ENCODE data around the gene SFTPD. TPM values are rescaled to one million over a fixed set of nuclear protein-coding genes. Genes with fewer than 3 reads are reported as not detected.
"Not testable (repeated sequence)": the region's sequence is repeated elsewhere in the genome, so short reads cannot be mapped to it uniquely, and the experiment has no call there.

SFTPD gene
- total RNA-seq, 1 experiment from 2014 or later: 0.39 TPM

- Mint-ChIP-seq H3K27me3 (ENCODE audit: insufficient read depth, unreplicated experiment) (peaks cover 22% of the 10 kb centered on the region), H3K27ac (ENCODE audit: unreplicated experiment) (no peak overlapping the region), H3K4me3 (ENCODE audit: unreplicated experiment) (no peak overlapping the region), H3K36me3 (ENCODE audit: insufficient read depth, unreplicated experiment) (no peaks in the 10 kb centered on the region), H3K4me1 (ENCODE audit: low read depth, unreplicated experiment) (no peaks in the 10 kb centered on the region), H3K9me3 (ENCODE audit: unreplicated experiment) (no peaks in the 10 kb centered on the region)
- H3K9me3 ChIP-seq: no peaks in the 10 kb centered on the region
- H3K4me3 ChIP-seq (ENCODE audit: low read depth, low read length): no peak overlapping the region
- ChIA-PET CTCF (no interaction called here), POLR2A (interaction anchor here (0.6 kb wide), 1 partner anchor 336 kb away, joined by 4 read pairs; no protein-coding TSS in a partner anchor)
- no TSS peak for BruUV-seq (replicated peaks)
- no peaks in the 10 kb centered on the region for H3K27me3 ChIP-seq (replicated peaks; ENCODE audit: control insufficient read depth, insufficient read depth, low read length)
- TF ChIP-seq CTCF (IDR thresholded peaks at IDR 0.05; ENCODE audit: insufficient read depth in 1 of 2, low read depth in 1 of 2, low read length in 1 of 2, severe bottlenecking in 1 of 2, unreplicated experiment in 1 of 2): no peak
- DNase-seq: no peak
- H3K4me1 ChIP-seq: no peaks in the 10 kb centered on the region
- intact Hi-C loops (cut with micrococcal nuclease; ENCODE audit: unreplicated experiment): no loop called here
- H3K36me3 ChIP-seq (ENCODE audit: control insufficient read depth, insufficient read depth, low read length): no peaks in the 10 kb centered on the region
Observed at GRCh38 chr10:79898597-79899325, 50.1 kb downstream of the SFTPD start.

- H3K4me3 ChIP-seq (ENCODE audit: low read depth, low read length); DNase-seq; H3K4me3 Mint-ChIP-seq (ENCODE audit: unreplicated experiment); H3K9me3 ChIP-seq; H3K27ac Mint-ChIP-seq (ENCODE audit: unreplicated experiment); H3K4me1 ChIP-seq; H3K36me3 Mint-ChIP-seq (ENCODE audit: insufficient read depth, unreplicated experiment); intact Hi-C loops (cut with micrococcal nuclease; ENCODE audit: unreplicated experiment); H3K27me3 ChIP-seq (replicated peaks; ENCODE audit: control insufficient read depth, insufficient read depth, low read length); H3K36me3 ChIP-seq (ENCODE audit: control insufficient read depth, insufficient read depth, low read length); BruUV-seq (replicated peaks); H3K4me1 Mint-ChIP-seq (ENCODE audit: low read depth, unreplicated experiment); POLR2A ChIA-PET; H3K9me3 Mint-ChIP-seq (ENCODE audit: unreplicated experiment); CTCF ChIA-PET: not testable (repeated sequence)
- peaks cover 27% of the 10 kb centered on the region for H3K27me3 Mint-ChIP-seq (ENCODE audit: insufficient read depth, unreplicated experiment)
Observed at GRCh38 chr10:79892896-79893295, 56.0 kb downstream of the SFTPD start.

- H3K9me3 ChIP-seq: no peaks in the 10 kb centered on the region
- Mint-ChIP-seq H3K36me3 (ENCODE audit: insufficient read depth, unreplicated experiment) (no peaks in the 10 kb centered on the region), H3K4me1 (ENCODE audit: low read depth, unreplicated experiment) (peaks cover 7% of the 10 kb centered on the region), H3K27ac (ENCODE audit: unreplicated experiment) (no peak overlapping the region), H3K27me3 (ENCODE audit: insufficient read depth, unreplicated experiment) (peaks cover 28% of the 10 kb centered on the region), H3K4me3 (ENCODE audit: unreplicated experiment) (no peak overlapping the region), H3K9me3 (ENCODE audit: unreplicated experiment) (peaks cover 9% of the 10 kb centered on the region)
- no peaks in the 10 kb centered on the region for H3K4me1 ChIP-seq
- no peaks in the 10 kb centered on the region for H3K36me3 ChIP-seq (ENCODE audit: control insufficient read depth, insufficient read depth, low read length)
- intact Hi-C loops (cut with micrococcal nuclease; ENCODE audit: unreplicated experiment): no loop called here
- H3K27me3 ChIP-seq (replicated peaks; ENCODE audit: control insufficient read depth, insufficient read depth, low read length): no peaks in the 10 kb centered on the region
- CTCF ChIA-PET: no interaction called here
- no peak for DNase-seq
- no peak overlapping the region for H3K4me3 ChIP-seq (ENCODE audit: low read depth, low read length)
- BruUV-seq (replicated peaks): no TSS peak
- no peak for TF ChIP-seq CTCF (IDR thresholded peaks at IDR 0.05; ENCODE audit: insufficient read depth in 1 of 2, low read depth in 1 of 2, low read length in 1 of 2, severe bottlenecking in 1 of 2, unreplicated experiment in 1 of 2)
- POLR2A ChIA-PET: no interaction called here
Observed at GRCh38 chr10:79890469-79890868, 58.4 kb downstream of the SFTPD start.

GRCh38 chr10:79888984-79889383, 59.9 kb downstream of the SFTPD start:
- H3K4me1 ChIP-seq; H3K4me1 Mint-ChIP-seq (ENCODE audit: low read depth, unreplicated experiment); H3K9me3 Mint-ChIP-seq (ENCODE audit: unreplicated experiment); H3K4me3 Mint-ChIP-seq (ENCODE audit: unreplicated experiment); H3K27ac Mint-ChIP-seq (ENCODE audit: unreplicated experiment); H3K27me3 ChIP-seq (replicated peaks; ENCODE audit: control insufficient read depth, insufficient read depth, low read length); POLR2A ChIA-PET; CTCF ChIA-PET; DNase-seq; BruUV-seq (replicated peaks); H3K9me3 ChIP-seq; H3K36me3 ChIP-seq (ENCODE audit: control insufficient read depth, insufficient read depth, low read length); H3K4me3 ChIP-seq (ENCODE audit: low read depth, low read length); intact Hi-C loops (cut with micrococcal nuclease; ENCODE audit: unreplicated experiment); H3K36me3 Mint-ChIP-seq (ENCODE audit: insufficient read depth, unreplicated experiment): not testable (repeated sequence)
- H3K27me3 Mint-ChIP-seq (ENCODE audit: insufficient read depth, unreplicated experiment): peaks cover 27% of the 10 kb centered on the region

Other genes starting within 250 kb of the SFTPD start
- gene NUTM2B, start 245.9 kb downstream of the SFTPD start, total RNA-seq (2022): 0.26 and 0.57 TPM in 2 replicates
- 0.14 TPM in 1 of 2 replicates, not detected in the other for gene NUTM2E, start 122.4 kb downstream of the SFTPD start, total RNA-seq (2022)
- gene TMEM254, start 129.6 kb upstream of the SFTPD start, total RNA-seq (2022): 24.0 and 27.4 TPM in 2 replicates
- not detected in 2 replicates for gene PLAC9, start 183.6 kb upstream of the SFTPD start, total RNA-seq (2022)

Measured in Caco-2 (cell line).